ENCODE data around the gene ALX3.
"Not testable (repeated sequence)": the region's sequence is repeated elsewhere in the genome, so short reads cannot be mapped to it uniquely, and the experiment has no call there.

The ALX3 gene

GRCh38 chr1:110083866-110084226 is 13.4 kb upstream of the ALX3 start:
- no peaks in the 10 kb centered on the region for H3K36me3 Mint-ChIP-seq (ENCODE audit: low read depth)
- intact Hi-C loops (cut with micrococcal nuclease) = loop anchor here (2.0 kb wide), 1 partner anchor 15 kb away; no protein-coding TSS in a partner anchor
- peak overlapping the region; percentile 81 for H3K4me3 Mint-ChIP-seq
- no peaks in the 10 kb centered on the region for H3K9me3 Mint-ChIP-seq
- peak overlapping the region; percentile 82 for H3K27ac Mint-ChIP-seq
- peaks cover 66% of the 10 kb centered on the region for H3K27me3 Mint-ChIP-seq
- H3K4me1 Mint-ChIP-seq (ENCODE audit: low read depth) = peaks cover 40% of the 10 kb centered on the region

- H3K9me3 Mint-ChIP-seq = no peaks in the 10 kb centered on the region
- H3K4me1 Mint-ChIP-seq (ENCODE audit: low read depth) = peaks cover 40% of the 10 kb centered on the region
- peaks cover 70% of the 10 kb centered on the region for H3K27me3 Mint-ChIP-seq
- intact Hi-C loops (cut with micrococcal nuclease) = no loop called here
- no peaks in the 10 kb centered on the region for H3K36me3 Mint-ChIP-seq (ENCODE audit: low read depth)
- H3K4me3 Mint-ChIP-seq = peak overlapping the region; percentile 81
- H3K27ac Mint-ChIP-seq = peak overlapping the region; percentile 82
These were observed 12.8 kb upstream of the ALX3 start for GRCh38 chr1:110083061-110083865.

- no peaks in the 10 kb centered on the region for H3K36me3 Mint-ChIP-seq (ENCODE audit: low read depth)
- H3K4me1 Mint-ChIP-seq (ENCODE audit: low read depth) = peaks cover 40% of the 10 kb centered on the region
- H3K4me3 Mint-ChIP-seq = no peak overlapping the region
- H3K27me3 Mint-ChIP-seq = peaks cover 69% of the 10 kb centered on the region
- H3K27ac Mint-ChIP-seq = no peak overlapping the region
- H3K9me3 Mint-ChIP-seq = no peaks in the 10 kb centered on the region
- intact Hi-C loops (cut with micrococcal nuclease) = no loop called here
These were observed 12.0 kb upstream of the ALX3 start for GRCh38 chr1:110082477-110082876.

- peaks cover 33% of the 10 kb centered on the region for H3K4me1 Mint-ChIP-seq (ENCODE audit: low read depth)
- peaks cover 69% of the 10 kb centered on the region for H3K27me3 Mint-ChIP-seq
These were observed 10.6 kb upstream of the ALX3 start for GRCh38 chr1:110081061-110081460.

GRCh38 chr1:110079995-110080394 is 9.5 kb upstream of the ALX3 start:
- intact Hi-C loops (cut with micrococcal nuclease) = not testable (repeated sequence)

More at GRCh38 chr1:110081061-110081460, 10.6 kb upstream of the ALX3 start:
- H3K36me3 Mint-ChIP-seq (ENCODE audit: low read depth) = no peaks in the 10 kb centered on the region
- intact Hi-C loops (cut with micrococcal nuclease) = no loop called here
- H3K27ac Mint-ChIP-seq = no peak overlapping the region
- H3K4me3 Mint-ChIP-seq = no peak overlapping the region
- no peaks in the 10 kb centered on the region for H3K9me3 Mint-ChIP-seq

GRCh38 chr1:110076789-110077500 is 6.5 kb upstream of the ALX3 start:
- Mint-ChIP-seq H3K4me3 (no peak overlapping the region), H3K36me3 (ENCODE audit: low read depth) (no peaks in the 10 kb centered on the region), H3K9me3 (no peaks in the 10 kb centered on the region), H3K4me1 (ENCODE audit: low read depth) (peaks cover 5% of the 10 kb centered on the region), H3K27me3 (peaks cover 60% of the 10 kb centered on the region), H3K27ac (no peak overlapping the region)
- intact Hi-C loops (cut with micrococcal nuclease) = no loop called here

More at GRCh38 chr1:110079995-110080394, 9.5 kb upstream of the ALX3 start:
- not testable (repeated sequence) for H3K4me3 Mint-ChIP-seq; H3K27ac Mint-ChIP-seq; H3K36me3 Mint-ChIP-seq (ENCODE audit: low read depth); H3K9me3 Mint-ChIP-seq
- Mint-ChIP-seq H3K27me3 (peaks cover 65% of the 10 kb centered on the region), H3K4me1 (ENCODE audit: low read depth) (peaks cover 25% of the 10 kb centered on the region)

GRCh38 chr1:110074166-110074565 is 3.7 kb upstream of the ALX3 start:
- H3K27ac Mint-ChIP-seq = no peak overlapping the region
- peaks cover 70% of the 10 kb centered on the region for H3K27me3 Mint-ChIP-seq
- no peaks in the 10 kb centered on the region for H3K36me3 Mint-ChIP-seq (ENCODE audit: low read depth)

GRCh38 chr1:110070282-110070669 is 196 bp downstream of the ALX3 start:
- Mint-ChIP-seq H3K4me3 (peak overlapping the region; percentile 72), H3K27me3 (peaks cover 83% of the 10 kb centered on the region), H3K27ac (peak overlapping the region; percentile 19), H3K36me3 (ENCODE audit: low read depth) (no peaks in the 10 kb centered on the region), H3K9me3 (no peaks in the 10 kb centered on the region), H3K4me1 (ENCODE audit: low read depth) (peaks cover 28% of the 10 kb centered on the region)
- intact Hi-C loops (cut with micrococcal nuclease) = no loop called here

More at GRCh38 chr1:110074166-110074565, 3.7 kb upstream of the ALX3 start:
- no peaks in the 10 kb centered on the region for H3K9me3 Mint-ChIP-seq
- no peak overlapping the region for H3K4me3 Mint-ChIP-seq
- intact Hi-C loops (cut with micrococcal nuclease) = no loop called here
- peaks cover 11% of the 10 kb centered on the region for H3K4me1 Mint-ChIP-seq (ENCODE audit: low read depth)

GRCh38 chr1:110069404-110070281 is 829 bp downstream of the ALX3 start:
- H3K9me3 Mint-ChIP-seq = no peaks in the 10 kb centered on the region
- peaks cover 86% of the 10 kb centered on the region for H3K27me3 Mint-ChIP-seq
- H3K36me3 Mint-ChIP-seq (ENCODE audit: low read depth) = no peaks in the 10 kb centered on the region
- H3K4me1 Mint-ChIP-seq (ENCODE audit: low read depth) = peaks cover 31% of the 10 kb centered on the region
- intact Hi-C loops (cut with micrococcal nuclease) = loop anchor here (2.0 kb wide), 1 partner anchor 15 kb away; no protein-coding TSS in a partner anchor
- H3K27ac Mint-ChIP-seq = peak overlapping the region; percentile 19
- H3K4me3 Mint-ChIP-seq = peak overlapping the region; percentile 72

GRCh38 chr1:110068646-110069403 is 1.6 kb downstream of the ALX3 start:
- Mint-ChIP-seq H3K4me3 (peak overlapping the region; percentile 72), H3K4me1 (ENCODE audit: low read depth) (peaks cover 33% of the 10 kb centered on the region), H3K27ac (peak overlapping the region; percentile 65), H3K27me3 (peaks cover 90% of the 10 kb centered on the region), H3K36me3 (ENCODE audit: low read depth) (no peaks in the 10 kb centered on the region), H3K9me3 (no peaks in the 10 kb centered on the region)
- intact Hi-C loops (cut with micrococcal nuclease) = loop anchor here (2.0 kb wide), 1 partner anchor 16 kb away; no protein-coding TSS in a partner anchor

- peaks cover 33% of the 10 kb centered on the region for H3K4me1 Mint-ChIP-seq (ENCODE audit: low read depth)
- H3K9me3 Mint-ChIP-seq = no peaks in the 10 kb centered on the region
- no peaks in the 10 kb centered on the region for H3K36me3 Mint-ChIP-seq (ENCODE audit: low read depth)
- H3K4me3 Mint-ChIP-seq = peak overlapping the region; percentile 72
- intact Hi-C loops (cut with micrococcal nuclease) = loop anchor here (2.0 kb wide), 1 partner anchor 17 kb away; no protein-coding TSS in a partner anchor
- H3K27ac Mint-ChIP-seq = peak overlapping the region; percentile 65
- H3K27me3 Mint-ChIP-seq = peaks cover 88% of the 10 kb centered on the region
These were observed 2.4 kb downstream of the ALX3 start for GRCh38 chr1:110067893-110068645.

GRCh38 chr1:110067479-110067892 is 3.0 kb downstream of the ALX3 start:
- Mint-ChIP-seq H3K27ac (no peak overlapping the region), H3K4me3 (peak overlapping the region; percentile 72), H3K4me1 (ENCODE audit: low read depth) (peaks cover 33% of the 10 kb centered on the region), H3K9me3 (no peaks in the 10 kb centered on the region), H3K27me3 (peaks cover 84% of the 10 kb centered on the region), H3K36me3 (ENCODE audit: low read depth) (no peaks in the 10 kb centered on the region)
- intact Hi-C loops (cut with micrococcal nuclease) = no loop called here

All from dendritic cell treated with granulocyte-macrophage colony-stimulating factor and Interleukin-4, amounts not matched to agents 40 ng/mL and 50 ng/mL, for 4 days (primary cell).